Left colon (tissue), 2 donors: ENCODE results near the gene PSMA4. TPM values are rescaled to one million over a fixed set of nuclear protein-coding genes. Genes with fewer than 3 reads are reported as not detected.

Source experiments
- total RNA-seq, 2 donors: library from RNA; stranded (reverse); fragmentation: NEBNext Ultra II Directional; extraction: Animal tissue kit (Norgen Biotek cat#: 25700); gene quantifications; one replicate each; pipeline ENCODE4 v1.2.1, GENCODE V29; 2021
- donor health status: DM: no; HTN: no; CAD: no.
- donor health status: DM: yes; HTN: yes; CAD: no.

PSMA4 gene
- total RNA-seq, 2 donors from 2014 or later: 127 to 157 TPM

Other genes with a start within 250 kb of the PSMA4 start
- 10 to 100 TPM; 33.2 to 35.1 TPM for gene SKIC8, start 240.8 kb upstream of the PSMA4 start, total RNA-seq
- gene CRABP1, start 200.1 kb upstream of the PSMA4 start, total RNA-seq: 1 to 10 TPM in 1 of 2 donors, under 1 TPM in 1; 0.61 to 1.5 TPM
- 10 to 100 TPM; 54.2 to 65.2 TPM for gene IREB2, start 102.2 kb upstream of the PSMA4 start, total RNA-seq
- gene HYKK, start 32.9 kb upstream of the PSMA4 start, total RNA-seq: 1 to 10 TPM; 6.3 to 7.5 TPM
- gene CHRNA5, start 25.1 kb downstream of the PSMA4 start, total RNA-seq: 1 to 10 TPM; 4.6 to 6.9 TPM
- 1 to 10 TPM; 4.2 to 4.6 TPM for gene CHRNA3, start 80.6 kb downstream of the PSMA4 start, total RNA-seq
- under 1 TPM in 1 of 2 donors, not detected in 1; 0.25 TPM for gene CHRNB4, start 100.8 kb downstream of the PSMA4 start, total RNA-seq